ENCODE results near the gene ADI1.
"Not testable (repeated sequence)": the region's sequence is repeated elsewhere in the genome, so short reads cannot be mapped to it uniquely, and the experiment has no call there.

The ADI1 gene

GRCh38 chr2:3492475-3492787, 26.9 kb downstream of the ADI1 start:
- DNase-seq = not testable (repeated sequence)

DNA sequence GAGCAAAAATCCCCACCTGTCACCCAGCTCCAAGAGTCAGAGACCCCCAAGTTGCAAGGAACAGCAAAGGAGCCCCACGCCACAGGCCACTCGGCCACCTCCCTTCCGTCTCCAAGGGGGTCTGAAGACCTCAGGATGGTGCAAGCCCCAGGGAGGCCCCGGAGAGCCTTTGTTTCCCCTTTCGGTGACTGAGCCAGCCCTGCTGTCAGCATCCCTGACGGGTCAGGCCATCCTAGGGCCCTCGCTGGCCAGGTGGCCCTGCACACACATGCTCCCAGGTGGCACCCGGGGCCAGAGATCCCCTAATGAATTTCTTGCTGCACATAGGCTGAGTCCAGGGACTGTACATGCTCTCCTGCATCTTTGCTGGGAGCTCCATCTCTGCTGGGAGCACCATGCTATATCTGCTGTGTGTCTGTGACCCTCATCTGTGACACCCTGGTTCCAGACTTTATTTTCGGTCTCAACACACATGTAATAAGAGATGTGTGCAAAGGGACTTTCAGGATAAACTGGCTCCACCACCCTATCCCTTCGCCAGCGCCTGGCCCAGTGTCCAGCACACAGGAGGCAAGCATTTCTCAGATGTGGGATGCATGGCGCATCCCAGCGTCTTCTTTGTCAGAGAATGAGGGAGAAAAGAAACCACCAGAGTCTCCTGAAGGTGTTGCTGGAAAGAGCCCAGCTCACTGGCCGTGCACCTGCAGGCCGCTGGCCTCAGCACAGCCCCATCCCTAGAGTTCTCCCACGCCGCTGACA, 27.4 kb downstream of the ADI1 start:
- DNase-seq = no peak

GRCh38 chr2:3491306-3491705, 28.0 kb downstream of the ADI1 start:
- DNase-seq = no peak

DNA sequence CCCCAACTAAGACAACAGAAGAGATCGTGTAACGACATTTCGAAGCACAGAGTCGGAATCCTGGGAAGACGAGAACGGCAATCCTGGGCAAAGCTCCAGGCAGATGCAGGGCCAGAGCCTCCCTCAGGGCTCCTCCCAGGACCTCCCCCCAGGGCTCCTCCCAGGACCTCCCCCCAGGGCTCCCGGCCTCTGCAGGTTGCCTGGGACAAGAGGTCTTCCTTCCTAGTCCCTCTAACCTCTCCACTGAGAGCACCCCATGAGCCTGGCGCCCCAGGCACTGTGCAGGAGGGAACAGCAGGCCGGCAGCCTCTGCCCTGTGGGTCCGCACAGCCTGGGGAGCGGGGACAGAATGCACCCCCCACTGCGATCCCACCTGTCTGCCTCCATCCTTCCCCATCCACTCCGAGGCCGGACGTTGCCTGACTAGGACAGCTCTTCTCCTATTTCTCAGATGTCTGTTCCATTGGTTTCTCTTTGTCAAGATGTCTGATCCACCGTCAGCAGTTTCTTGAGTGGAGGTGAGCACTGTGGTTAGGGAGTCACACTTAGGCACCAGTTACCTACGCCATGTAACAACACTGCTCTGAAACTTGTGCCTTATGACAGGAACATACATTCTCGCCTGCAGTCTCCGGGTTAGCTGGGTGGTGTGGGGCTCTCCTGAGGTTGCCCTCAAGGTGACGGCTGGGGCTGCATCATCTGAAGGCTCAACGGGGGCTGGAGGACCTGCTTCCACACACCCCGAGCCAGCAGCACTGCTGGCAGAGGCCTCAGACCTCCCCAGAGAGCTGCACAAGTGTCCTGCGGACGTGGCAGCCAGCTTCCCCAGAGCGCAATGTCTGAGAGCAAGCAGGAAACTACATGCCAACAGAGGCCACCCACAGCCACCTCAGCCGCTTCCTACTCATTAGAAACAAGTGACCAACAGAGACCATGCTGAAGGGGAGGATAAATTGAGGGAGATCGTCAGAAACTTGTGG, 28.9 kb downstream of the ADI1 start:
- DNase-seq = no peak

DNA sequence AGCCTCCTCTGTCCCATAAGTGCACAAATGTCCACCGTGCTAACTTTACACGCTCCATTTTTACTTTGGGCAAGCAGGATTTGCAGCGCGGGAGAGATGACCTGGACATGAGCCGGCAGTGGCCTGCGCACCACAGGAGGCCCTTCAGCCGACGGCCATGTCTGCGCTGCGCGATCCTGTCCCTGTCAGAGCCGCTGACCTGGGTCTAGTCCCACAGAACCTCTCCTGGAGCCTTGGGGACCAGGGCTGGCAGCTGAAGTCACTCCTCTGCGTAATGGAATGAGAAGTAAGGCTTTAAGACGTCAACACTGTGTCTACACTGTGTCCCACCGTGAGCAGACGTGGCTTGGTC, 29.6 kb downstream of the ADI1 start:
- DNase-seq = no peak

GRCh38 chr2:3488855-3489763, 30.2 kb downstream of the ADI1 start:
- DNase-seq = no peak

- no peak for DNase-seq
Measured at GRCh38 chr2:3488061-3488531, 31.2 kb downstream of the ADI1 start.

DNA sequence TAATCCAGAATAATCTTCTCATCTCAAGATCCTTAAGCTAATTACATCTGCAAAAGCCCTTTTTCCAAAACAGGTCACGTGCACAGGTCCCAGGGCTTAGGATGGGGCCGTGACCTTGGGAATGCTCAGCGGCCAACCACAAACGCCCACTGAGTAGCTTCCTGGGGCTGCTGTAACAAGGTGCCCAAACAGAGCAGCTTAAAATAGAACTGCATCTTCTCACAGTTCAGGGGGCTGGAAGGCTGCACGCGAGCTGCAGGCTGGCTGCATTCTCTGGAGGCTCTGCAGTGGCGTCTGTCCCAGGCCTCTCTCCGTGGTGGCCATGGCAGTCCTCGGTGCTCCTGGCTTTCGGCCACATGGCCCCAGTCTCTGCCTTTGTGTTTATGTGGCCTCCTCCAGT, 31.9 kb downstream of the ADI1 start:
- no peak for DNase-seq

DNA sequence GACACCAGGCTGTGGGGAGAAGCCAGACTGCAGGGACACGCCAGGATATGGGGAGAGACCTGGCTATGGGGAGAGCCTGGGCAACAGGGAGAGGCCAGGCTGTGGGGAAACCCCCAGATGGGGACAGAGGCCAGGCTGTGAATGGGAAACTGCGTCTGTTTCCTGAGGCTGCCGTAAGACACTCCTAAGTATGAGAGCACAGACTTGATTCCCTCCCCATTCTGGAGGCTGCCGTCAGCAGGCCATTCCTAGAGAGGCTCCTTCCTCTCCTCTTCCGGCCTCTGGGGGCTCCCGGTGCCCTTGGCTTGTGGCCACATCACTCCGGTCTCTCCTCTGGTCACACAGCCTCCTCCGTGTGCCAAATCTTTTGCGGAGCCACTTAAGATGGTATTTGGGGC, 32.3 kb downstream of the ADI1 start:
- DNase-seq = no peak

DNA sequence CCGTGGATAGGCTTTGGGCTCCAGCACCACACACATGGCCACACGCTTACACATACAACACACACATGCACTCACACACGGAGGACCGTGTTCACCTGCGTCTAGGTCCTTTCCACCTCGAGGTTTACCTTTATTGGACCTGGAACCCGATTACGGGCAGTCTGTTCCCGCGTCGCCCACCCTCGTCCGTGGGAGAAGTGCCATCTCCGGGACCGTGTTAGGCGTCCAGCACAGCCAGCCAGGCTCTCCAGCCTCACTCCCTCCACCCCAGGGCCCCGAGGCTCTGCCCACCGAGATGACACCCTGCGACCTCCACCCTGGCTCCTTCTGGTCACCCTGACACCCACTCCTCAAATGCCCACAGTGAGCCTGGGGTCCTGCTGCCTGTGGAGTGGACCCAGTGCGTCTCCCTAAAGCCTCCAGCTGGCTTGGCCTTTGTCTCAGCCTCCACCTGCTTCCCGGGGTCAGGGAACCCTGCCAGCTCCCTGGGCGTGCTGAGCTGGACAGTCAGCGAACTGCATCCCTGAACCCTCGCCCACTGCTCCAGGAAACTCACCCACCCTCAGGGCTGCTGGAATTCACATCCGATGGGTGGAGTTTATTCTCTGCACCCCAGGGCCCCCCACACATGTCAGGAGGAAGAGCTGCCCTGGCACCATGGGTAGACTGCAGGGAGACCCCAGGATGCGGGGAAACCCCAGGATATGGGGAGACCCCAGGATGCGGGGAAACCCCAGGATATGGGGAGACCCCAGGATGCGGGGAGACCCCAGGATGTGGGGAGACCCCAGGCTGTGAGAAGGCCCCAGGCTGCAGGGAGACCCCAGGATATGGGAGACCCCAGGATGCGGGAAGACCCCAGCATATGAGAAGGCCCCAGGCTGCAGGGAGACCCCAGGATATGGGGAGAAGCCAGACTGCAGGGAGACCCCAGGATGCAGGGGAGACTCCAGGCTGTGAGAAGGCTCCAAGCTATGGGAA, 33.0 kb downstream of the ADI1 start:
- DNase-seq = no peak

DNA sequence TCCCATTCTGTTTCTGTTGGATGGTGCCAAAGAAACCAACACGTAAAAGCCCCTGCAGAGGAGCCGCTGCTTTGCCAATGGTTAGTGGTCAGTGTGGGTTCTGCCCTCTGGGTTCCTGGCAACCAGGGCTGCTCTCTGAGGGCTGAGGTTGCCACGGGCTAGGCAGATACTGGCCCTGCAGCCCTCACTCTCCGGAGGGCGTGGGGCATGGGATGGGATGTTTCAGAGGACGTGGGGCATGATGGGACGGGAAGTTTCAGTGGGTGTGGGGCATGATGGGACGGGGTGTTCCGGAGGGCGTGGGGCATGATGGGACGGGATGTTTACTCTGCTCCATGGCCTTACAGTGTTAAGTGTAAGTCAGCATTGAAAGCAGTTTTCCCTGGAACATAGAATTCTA, 34.2 kb downstream of the ADI1 start:
- no peak for DNase-seq

DNA sequence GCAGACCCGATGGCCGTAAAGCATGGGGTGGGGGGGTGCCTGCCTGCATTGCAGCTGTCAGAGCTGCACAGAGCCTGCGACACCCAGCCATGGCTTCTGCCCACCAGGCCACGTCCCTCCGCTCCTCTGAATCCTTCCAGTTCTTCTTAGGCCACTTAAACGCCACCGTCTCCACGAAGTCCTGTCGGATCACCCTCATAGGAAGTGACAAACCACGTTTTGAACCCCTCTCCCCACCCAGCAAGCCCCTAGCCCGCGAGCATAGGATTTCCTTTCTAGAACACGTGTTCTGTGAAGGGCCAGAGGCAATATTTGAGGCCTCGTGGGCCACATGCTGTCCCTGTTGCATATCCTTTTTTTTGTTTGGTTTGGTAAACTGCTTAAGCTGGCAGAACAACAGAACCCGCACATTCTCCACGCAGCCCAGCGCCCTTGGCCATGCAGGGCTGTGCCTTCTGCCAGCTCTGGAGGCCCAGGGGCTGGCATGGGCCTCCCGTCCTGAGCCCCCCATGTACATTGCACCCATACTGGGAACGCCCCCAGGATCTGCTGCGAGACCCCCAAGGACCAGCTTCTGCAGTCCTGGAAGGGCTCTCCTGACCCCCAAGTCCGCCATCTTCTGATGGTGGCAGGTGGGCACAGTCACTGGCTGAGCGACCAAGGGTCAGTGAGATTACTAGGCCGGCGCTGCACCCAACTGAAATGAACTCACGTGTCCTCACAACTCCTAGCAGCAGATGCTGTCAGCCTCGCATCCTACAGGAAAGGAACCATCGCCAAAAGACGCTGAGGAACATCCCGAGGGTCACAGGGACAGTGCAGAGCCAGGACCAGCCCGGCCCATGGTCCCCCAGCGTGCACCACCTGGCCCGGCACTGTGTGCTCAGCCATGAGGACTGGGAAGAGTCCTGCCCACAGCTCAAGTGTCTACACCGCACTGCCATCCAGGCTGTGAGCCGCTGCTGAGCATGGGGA, 35.1 kb downstream of the ADI1 start:
- no peak for DNase-seq

GRCh38 chr2:3483227-3483985, 35.9 kb downstream of the ADI1 start:
- DNase-seq = no peak

DNA sequence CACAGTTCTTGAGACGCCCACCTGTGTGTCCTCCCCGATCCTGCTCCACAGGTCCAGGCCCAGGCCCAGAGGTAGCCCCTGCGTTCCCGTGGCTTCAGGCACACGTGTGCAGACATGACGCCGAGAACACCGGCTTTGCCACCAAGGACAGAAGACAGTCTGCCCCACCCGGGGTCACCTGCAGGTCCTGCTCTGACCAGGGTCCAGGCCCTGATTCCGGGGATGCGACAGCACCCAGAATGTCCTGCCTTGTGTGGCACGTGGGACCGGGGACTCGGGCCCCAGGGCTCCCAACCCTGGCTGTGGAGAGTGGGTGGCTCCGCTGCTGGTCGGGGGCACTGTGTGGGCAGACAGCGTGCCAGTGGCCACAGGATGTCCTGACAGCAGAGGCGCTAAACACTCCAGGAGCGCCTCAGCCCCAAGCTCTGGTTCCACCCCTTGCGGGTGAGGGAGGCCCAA, 36.9 kb downstream of the ADI1 start:
- DNase-seq = no peak

DNA sequence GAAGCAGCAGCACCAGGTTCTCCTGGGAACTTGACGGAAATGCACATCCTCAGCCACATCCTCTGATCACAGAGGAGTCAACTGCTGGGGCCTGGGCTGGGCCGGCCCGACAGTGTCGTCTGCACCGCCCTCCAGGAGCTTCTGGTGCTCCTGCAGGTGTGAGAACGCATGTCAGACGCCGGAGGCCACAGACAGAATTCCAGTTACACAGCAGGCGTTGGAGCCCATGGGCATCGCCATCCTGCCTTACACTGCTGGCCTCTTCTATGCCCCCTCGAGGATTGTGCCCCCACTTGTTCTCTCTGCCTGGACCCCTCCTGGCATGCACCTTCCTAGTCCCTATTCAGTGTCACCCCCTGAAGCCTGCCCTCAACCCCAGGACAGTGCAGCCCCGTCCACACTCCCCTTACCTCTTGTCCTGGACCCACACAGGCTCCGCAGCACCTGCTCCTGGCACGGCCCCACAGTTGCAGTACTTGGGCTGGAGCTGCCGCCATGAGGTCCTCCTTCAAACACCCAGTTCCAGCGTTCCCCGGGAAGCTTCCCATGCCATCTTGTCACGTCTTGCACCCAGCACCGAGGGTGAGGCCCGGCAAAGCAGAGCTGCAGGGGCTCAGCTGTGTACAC, 37.5 kb downstream of the ADI1 start:
- no peak for DNase-seq

- DNase-seq = no peak
Measured at GRCh38 chr2:3481011-3481400, 38.3 kb downstream of the ADI1 start.

- no peak for DNase-seq
Measured at GRCh38 chr2:3480352-3481010, 38.9 kb downstream of the ADI1 start.

- no peak for DNase-seq
Measured at GRCh38 chr2:3479430-3480320, 39.7 kb downstream of the ADI1 start.
